Glomerular endothelial cell (primary cell): ENCODE results near the gene GRPEL2. TPM values are rescaled to one million over a fixed set of nuclear protein-coding genes. Genes with fewer than 3 reads are reported as not detected.
"Not testable (repeated sequence)": the region's sequence is repeated elsewhere in the genome, so short reads cannot be mapped to it uniquely, and the experiment has no call there.

ENCODE experiments used
- DNase-seq: peaks from one replicate; pipeline ENCODE4 v3.0.0-alpha.2; 2011; ENCODE audit warnings: low read depth, low spot score; ENCODE audit errors: extremely low read depth
- total RNA-seq: library from RNA; depleted of rRNA; stranded (reverse); fragments of >200 nt; gene quantifications from 2 replicates; pipeline ENCODE4 v1.2.3, GENCODE V29; 2015

The GRPEL2 gene
- total RNA-seq, 1 donor from 2014 or later: 51.3 TPM

- DNase-seq: no peak
Observed at GRCh38 chr5:149392718-149393117, 47.4 kb downstream of the GRPEL2 start.

- not testable (repeated sequence) for DNase-seq
Observed at GRCh38 chr5:149394996-149395395, 49.7 kb downstream of the GRPEL2 start.

GRCh38 chr5:149397530-149397929 lies 52.2 kb downstream of the GRPEL2 start:
- DNase-seq: no peak

DNA sequence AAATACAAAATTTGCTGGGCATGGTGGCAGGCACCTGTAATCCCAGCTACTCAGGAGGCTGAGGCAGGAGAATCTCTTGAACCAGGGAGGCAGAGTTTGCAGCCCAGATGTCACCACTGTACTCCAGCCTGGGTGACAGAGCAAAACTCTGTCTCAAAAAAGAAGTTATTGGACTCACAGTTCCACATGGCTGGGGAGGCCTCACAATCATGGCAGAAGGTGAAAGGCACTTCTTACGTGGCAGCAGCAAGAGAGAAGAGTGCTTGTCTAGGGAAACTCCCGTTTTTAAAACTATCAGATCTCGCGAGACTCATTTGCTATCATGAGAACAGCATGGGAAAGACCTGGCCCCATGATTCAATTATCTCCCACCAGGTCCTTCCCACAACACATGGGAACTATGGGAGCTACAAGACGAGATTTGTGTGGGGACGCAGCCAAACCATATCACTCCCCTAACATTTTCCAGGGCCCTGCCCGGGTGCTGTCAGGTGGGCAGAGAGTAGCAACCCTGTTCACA lies 53.5 kb downstream of the GRPEL2 start:
- DNase-seq: not testable (repeated sequence)

DNA sequence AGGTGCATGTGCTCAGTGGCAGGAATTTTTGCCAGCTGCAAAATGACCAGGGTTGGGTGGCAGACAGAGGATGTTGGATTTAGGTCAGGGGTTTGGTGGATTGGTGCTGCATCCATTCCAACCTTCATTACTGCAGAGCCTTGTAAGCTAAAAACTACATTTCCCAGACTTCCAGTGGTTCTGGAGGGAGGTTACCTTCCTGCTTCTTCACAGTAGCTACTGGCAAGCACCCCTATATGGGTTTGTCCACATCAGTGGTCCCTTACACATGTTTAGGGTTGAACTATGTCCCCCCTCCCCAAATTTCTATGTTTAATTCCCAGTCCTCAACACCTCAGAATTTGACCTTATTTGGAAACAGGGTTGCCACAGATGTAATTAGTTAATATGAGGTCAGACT lies 54.5 kb downstream of the GRPEL2 start:
- no peak for DNase-seq

- DNase-seq: no peak
Observed at GRCh38 chr5:149400304-149400703, 55.0 kb downstream of the GRPEL2 start.

DNA sequence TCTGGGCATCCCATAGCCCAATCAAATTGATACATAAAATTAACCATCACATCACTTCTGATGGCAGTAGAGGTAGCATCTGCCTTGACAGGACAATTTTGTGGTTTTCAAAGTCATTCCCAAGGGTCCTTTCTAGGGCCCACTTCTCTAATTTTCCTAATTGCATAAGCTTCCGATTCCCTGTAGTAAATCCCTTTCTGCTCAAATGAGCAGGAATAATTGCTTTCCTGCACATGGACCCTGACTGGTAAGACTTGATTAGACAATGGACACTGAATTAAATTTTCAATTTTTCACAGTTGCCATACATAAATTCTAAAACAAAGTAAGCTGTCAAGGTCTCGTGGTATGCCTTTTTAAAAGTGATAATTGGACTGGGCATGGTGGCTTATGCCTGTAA lies 55.8 kb downstream of the GRPEL2 start:
- no peak for DNase-seq

DNA sequence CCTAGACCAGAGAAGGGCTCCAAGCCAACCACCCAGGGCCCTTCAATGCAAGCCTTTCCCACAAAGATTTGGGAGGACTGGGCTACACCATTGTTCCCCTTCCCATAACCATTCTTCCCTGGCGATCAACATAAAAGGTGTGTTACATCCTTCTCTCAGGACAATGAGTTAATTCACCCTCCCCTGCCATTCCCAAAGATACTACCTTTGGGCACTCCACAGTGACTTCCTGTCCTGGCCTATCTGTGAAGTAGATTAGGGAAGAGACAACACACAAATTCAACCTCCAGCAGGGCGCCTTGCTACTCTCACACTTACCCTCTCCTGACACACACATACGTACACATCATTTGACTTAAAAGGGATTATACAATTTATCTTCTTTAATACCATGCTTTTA lies 57.0 kb downstream of the GRPEL2 start:
- no peak for DNase-seq

Other genes with a start within 250 kb of the GRPEL2 start
- 57.9 and 60.4 TPM in 2 replicates for gene ABLIM3, start 204.0 kb upstream of the GRPEL2 start, total RNA-seq
- gene AFAP1L1, start 73.6 kb upstream of the GRPEL2 start, total RNA-seq: 156 and 274 TPM in 2 replicates
- 18.7 and 19.0 TPM in 2 replicates for gene PCYOX1L, start 12.5 kb downstream of the GRPEL2 start, total RNA-seq
- not detected in 2 replicates for gene IL17B, start 33.8 kb downstream of the GRPEL2 start, total RNA-seq
- 200 and 240 TPM in 2 replicates for gene CSNK1A1, start 205.9 kb downstream of the GRPEL2 start, total RNA-seq
- 4.6 and 8.5 TPM in 2 replicates for gene ARHGEF37, start 236.0 kb downstream of the GRPEL2 start, total RNA-seq